DOHH2 (cell line): Measurements from ENCODE around the gene HIKESHI.

ENCODE experiments used
- EZH2phosphoT487 ChIP-seq: fragments of 200-600 bp; sonication (generic); IDR thresholded peaks from 2 replicates; pipeline ENCODE4 v1.6.1; 2017; ENCODE audit warnings: borderline replicate concordance, mild to moderate bottlenecking, antibody characterized with exemption, low read length, moderate library complexity, mixed read lengths
- TF ChIP-seq, protein P1 (sequence below): fragments of 200-600 bp; sonication (generic); IDR thresholded peaks from one replicate; pipeline ENCODE4 v1.5.1; 2014; ENCODE audit warnings: antibody characterized with exemption, mild to moderate bottlenecking, low read depth, low read length; ENCODE audit not compliant: poor library complexity, severe bottlenecking

DNA sequence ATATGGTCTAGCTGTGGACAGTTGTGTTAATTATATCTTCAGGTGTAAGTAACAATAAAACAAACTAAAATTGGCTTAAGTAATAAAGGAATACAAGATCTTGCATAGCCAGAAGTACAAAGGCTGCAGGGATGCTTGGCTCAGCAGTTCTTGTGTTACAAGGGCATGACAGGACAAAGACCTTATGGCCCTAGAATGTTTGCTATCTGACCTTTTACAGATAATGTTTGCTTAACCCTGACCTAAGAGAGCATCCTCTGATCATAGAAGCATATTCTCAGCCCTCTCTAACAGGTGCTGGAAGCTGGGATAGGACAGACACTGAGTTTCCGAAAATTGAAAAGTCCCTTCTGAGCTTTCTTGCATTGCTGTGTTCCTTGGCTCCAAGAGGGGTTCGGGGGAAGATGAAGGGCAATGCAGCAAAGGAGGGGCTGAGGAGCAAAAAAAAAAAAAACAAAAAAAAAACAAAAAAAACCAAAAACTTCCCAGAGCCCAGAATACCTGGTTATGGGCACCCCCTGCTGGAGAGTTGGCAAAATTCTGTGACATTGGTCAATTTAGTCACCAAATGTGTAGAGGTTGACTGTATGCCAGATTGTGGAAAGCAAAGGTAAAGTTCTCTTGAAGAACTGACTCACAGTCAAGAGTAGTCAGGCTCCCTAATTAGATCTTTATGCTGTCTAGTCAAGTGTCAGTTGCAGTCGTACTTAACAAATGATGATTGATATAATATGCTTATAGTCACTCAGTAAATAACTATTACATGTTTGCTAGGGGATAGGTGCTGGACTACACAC is 10.4 kb upstream of the HIKESHI start:
- TF ChIP-seq, protein P1, sequence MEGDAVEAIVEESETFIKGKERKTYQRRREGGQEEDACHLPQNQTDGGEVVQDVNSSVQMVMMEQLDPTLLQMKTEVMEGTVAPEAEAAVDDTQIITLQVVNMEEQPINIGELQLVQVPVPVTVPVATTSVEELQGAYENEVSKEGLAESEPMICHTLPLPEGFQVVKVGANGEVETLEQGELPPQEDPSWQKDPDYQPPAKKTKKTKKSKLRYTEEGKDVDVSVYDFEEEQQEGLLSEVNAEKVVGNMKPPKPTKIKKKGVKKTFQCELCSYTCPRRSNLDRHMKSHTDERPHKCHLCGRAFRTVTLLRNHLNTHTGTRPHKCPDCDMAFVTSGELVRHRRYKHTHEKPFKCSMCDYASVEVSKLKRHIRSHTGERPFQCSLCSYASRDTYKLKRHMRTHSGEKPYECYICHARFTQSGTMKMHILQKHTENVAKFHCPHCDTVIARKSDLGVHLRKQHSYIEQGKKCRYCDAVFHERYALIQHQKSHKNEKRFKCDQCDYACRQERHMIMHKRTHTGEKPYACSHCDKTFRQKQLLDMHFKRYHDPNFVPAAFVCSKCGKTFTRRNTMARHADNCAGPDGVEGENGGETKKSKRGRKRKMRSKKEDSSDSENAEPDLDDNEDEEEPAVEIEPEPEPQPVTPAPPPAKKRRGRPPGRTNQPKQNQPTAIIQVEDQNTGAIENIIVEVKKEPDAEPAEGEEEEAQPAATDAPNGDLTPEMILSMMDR = peak; percentile 73
- TF ChIP-seq EZH2phosphoT487 = no peak
